CMK (cell line): ENCODE measurements around the gene PDPN.
"Not testable (repeated sequence)": the region's sequence is repeated elsewhere in the genome, so short reads cannot be mapped to it uniquely, and the experiment has no call there.

Source experiments
- DNase-seq: peaks from one replicate; pipeline ENCODE4 v3.0.0-alpha.2; 2010; ENCODE audit warnings: low read depth

PDPN gene, protein sequence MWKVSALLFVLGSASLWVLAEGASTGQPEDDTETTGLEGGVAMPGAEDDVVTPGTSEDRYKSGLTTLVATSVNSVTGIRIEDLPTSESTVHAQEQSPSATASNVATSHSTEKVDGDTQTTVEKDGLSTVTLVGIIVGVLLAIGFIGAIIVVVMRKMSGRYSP

DNA sequence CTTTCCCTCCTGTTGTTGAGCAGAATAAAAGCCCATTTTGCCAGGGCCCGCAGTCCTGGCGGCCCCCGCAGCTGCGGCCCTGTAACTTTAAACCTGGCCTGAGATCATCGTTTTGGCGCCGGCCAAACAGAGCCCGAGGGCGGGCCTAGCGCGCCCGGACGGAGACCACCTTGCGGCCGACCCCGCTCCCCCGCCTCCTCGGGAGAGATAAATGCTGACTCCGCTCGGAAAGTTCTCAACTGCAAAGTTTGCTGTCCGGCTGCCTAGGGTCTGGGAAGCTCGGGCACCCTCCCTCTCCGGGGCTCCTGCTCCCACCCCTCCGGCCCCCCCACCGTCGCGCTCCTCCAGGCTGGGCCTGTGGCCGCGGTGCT lies at the start of gene PDPN:
PDPN (plus strand) TSS at position 238 of the 371 bp plus-strand sequence. CDS start 202 bp downstream, outside the sequence.
- no peak for DNase-seq

DNA sequence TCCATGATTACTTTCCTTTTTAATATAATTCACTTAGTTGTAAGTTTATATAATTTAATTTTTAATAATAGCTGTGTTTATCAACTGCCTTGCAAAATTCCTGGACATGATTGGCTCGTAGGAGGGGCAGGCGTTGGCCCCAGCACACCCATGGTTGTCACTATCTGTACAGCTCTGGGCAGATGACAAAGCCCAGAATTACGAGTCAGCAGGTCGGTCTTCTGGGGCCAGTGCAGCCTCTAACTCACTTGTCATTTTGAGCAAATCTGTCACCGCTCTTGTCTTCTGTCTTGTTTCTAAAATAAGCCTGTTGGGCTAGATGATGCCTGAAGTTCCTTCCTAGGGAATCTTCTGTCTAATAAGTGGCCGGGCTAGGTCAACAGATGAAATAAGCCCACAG lies 48.4 kb upstream of the PDPN start:
- DNase-seq: no peak

DNA sequence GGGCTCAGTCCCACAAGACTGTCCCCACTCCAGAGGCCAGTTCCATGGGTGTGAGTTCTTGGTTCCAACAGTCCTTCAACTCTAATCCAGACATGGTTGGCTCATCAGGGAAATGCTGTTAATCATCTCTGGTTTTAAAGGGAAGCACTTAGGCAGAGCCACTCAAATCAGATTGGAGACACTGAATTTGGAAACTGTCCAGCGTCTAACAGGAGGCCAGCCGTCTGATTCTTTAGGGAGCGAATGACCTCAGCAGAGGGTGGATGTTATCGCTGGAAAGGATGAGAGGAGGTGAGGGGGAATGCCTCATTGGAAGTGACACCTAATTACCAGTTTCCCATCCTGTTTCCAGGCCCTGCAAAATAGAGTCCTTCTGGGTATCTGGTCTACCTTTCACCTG lies 47.1 kb upstream of the PDPN start:
- no peak for DNase-seq

DNA sequence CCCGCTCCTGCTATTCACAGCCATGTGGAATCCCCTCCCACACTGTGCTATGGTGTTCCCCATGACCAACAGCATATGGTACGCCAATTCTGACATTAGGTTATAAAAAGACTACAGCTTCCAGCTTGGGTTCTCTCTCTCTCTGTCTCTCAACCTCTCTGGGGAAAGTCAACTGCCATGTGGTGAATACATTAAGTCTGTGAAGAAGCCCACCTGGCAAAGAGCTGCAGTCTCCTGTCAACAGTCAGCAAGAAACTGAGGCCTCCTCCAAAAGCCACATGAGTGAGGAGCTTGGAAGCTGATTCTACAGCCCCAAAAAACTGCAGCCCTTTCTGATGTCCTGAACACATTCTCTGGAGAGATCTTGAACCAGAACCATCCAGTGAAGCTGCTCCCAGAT lies 44.8 kb upstream of the PDPN start:
- no peak for DNase-seq

DNA sequence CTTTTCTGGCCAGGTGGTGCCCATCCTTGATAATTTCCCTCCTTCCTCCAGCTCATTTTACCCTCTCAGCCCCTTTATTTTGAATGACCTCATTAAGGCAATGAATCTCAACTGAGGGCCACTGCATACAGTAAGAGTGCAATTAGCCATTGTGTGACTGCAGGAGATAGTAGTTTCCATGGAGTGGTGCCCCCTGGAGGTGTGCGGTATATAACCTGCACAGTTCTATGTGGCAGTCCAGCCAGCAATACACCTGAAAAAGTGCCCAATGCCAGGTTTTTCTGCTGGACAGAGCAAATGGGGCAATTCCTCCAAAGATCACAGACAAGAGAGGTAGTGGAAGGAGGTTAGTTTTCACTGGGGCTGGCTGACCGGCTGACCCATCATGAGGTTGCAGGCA lies 43.9 kb upstream of the PDPN start:
- DNase-seq: no peak

DNA sequence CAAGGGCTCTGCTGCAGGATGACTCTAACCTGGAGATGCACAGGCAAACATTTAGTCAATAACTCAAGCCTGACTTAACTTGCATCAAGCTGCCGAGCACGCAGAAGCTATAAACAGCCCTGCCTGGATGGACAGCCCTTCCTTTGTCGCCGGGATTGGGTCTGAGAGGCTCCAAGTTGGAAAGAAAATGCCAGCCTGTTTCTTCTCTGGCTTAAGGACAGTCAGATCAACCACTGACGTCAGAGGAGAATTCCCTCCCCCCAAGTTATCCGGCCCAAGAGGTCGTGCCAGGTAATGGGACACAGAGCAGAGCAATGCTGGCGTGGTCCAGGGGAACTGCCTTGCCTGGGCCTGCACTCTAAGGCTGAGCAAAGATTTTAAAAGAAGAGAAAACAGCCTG lies 42.8 kb upstream of the PDPN start:
- no peak for DNase-seq

DNA sequence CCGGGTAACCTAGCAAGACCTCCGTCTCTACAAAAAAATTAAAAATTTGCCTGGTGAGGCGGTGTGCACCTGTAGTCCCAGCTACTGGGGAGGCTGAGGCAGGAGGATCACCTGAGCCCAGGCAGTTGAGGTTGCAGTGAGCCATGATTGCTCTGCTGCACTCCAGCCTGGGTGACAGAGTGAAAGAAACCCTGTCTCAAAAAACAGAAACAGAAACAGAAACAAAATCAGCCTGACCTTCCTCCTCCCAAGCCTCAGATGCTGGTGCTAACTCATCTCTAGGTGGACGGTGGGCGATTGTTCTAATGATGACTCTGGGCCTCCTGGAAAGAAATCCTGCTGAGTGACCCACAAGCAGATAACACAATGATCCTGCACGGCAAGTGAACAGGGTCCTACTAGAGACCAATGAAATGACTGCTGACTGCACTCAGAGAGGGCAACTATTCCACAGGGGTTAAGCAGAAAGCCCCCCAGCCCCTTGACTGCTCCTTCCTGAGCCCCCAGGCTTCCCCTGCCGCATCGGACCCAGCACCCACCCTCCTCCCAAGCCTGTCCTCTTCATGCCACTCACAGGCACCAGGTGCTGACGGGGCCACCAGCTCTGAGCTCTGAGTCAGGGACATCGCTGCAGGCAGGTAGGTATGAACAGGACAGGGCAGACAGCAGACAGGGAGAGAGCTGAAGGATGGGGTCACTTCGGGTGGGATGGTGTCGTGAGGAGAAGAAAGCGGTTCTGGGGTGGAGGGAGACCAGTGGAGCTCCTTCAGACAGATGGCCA lies 42.0 kb upstream of the PDPN start:
- no peak for DNase-seq

DNA sequence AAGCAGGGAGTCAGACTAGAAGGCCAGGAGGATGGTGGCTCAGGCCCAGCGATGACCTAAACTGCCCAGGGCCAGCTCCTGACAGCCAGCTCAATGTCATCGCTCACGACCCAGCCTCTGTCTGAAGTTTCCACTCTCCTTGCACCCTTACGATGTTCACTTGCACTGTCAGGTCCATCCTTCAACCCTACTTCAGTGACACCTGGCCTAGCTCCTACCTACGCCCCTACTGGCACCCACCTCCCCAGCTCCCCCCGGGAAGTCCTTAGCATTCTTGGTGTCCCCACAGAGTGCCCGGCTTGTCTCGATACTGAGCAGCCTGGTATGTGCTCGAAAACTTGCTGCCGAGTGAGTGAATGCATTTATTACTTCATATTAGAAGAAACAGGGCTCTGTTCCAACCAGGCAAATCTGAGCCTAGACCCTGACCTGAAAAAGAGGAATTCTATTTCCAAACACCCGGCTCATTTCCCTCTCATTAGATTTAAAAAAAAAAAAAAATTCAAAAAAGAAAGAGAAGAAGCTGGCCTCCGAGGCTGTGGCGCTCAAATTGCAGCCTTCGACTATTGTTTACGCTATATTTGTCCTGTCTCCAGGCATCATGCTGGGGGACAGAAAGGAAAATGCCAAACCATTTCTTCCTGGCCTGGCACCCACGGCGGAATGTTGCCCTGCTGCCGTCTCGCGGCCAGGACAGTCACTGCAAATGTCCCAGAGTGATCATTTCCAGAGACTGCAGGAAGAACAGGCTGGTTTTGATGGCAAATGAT lies 40.0 kb upstream of the PDPN start:
- DNase-seq: no peak

DNA sequence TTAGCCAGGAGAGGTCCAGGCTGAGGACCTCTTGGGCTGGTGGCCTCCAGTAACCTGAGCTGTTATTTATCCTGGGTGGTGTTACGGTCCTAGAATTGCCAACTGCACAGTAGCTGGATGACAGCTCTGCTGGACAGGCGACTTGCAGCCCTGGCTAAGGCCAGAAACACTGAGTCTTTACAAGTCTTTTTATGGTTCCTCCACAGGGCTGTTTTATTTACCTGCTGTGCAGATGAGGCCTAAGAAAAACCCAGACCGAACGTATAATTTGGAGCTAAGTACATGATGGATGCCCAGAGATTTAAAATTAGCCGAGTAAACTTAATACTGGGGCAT lies 39.4 kb upstream of the PDPN start:
- no peak for DNase-seq

DNA sequence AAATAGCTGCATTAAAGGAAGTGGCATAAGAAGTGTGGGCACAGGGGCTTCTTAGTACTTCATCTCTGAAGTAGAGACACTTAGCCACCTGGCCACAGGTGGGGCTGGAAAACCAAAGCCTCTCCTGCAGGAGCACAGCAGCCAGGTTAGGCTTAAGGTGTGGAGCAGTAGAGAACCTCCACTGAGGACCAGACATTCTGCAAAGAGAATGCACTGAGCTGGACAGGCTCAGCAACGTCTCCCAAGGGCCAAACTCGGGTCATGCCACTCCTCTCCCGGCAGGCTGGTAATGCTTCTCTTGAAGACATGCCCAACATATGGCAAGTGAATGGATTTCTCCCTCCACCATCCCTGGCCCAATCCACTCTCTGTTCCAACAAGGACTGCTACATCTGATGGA lies 36.8 kb upstream of the PDPN start:
- no peak for DNase-seq

DNA sequence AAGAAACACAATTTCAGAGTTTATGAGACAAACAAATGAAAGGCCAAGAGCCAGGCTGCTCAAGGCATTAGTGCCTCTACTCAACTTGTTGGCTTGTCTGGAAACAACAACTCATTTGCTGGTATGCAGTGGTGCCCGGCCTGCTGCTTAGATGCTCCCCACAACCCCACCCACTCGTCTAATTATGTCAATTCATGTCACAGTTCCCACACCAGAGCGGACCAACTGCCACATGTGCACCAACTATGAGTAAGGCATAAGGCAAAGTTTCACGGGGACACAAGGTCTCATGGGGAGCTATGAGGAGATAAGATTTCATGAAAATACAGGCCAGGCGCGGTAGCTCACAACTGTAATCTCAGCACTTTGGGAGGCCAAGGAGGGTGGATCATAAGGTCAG lies 35.4 kb upstream of the PDPN start:
- DNase-seq: no peak

DNA sequence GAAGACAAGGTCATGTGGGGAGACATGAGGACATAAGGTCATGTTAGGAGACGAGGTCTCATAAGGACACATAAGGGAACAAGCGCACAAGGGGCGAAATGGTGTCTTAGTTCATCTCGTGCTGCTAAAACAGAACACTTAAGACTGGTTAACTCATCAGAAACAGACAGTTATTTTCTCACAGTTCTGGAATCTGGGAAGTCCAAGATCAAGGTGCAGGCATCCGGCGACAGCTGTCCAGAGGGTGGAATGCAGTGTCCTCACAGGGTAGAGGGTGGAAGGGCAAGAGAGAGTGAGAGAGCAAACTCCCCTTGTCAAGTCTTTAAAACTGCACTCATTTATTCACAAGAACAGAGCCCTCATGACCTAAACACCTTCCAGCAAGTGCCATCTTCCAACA lies 34.6 kb upstream of the PDPN start:
- DNase-seq: no peak

DNA sequence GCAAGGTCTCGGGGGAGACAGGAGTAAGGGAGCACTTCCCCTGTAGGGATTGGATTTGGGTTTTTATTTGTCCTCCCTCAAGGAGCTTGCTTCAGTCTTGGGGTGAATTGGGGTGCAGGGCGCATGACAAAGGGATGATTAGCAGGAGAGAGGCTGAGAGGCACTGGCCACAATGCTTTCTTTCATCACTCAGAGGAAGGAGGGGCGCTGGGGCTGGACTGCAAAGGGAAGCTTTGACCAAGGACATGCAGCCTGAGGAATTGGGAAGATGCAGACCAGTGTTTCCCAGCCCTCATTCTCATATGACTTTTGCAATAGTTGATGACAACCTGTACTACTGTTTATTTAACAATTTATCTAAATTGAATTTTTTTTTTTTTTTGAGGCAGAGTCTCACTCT lies 34.1 kb upstream of the PDPN start:
- no peak for DNase-seq

DNA sequence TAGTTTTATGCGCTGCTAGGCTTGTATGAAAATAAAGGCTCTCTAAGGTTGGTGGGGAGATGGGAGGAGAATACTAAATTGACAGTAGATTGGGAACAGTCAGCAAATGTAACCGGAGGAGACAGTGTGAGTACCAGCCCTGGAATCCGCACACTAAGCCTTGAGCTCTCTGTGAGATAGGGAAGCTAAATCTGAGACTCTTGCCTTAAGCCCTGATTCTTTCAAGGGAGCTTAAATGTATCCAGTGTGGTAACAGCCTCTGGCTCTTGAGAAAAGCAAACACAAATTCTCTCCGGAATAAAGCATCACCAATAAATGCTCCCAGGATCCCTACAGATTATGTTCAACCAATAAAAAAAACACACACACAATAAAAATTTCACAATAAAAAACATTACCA lies 33.0 kb upstream of the PDPN start:
- no peak for DNase-seq

DNA sequence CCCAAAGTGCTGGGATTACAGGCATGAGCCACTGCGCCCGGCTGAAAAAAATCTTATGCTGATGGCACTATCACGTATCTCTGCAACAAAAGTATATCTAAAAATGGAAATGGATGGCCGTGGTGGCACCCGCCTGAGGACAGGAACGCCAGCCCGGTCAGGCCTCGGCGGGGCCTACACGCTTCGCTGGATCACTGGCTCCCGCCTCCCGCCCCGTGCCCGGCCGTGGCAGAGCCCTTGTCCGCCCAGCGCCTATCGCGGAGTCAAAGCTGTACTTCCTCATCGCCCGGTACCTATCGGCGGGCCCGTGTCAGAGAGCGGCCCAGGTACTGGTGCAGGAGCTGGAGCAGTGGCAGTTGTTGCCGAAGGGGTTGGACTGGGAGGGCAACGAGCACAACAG lies 28.8 kb upstream of the PDPN start:
- DNase-seq: no peak

DNA sequence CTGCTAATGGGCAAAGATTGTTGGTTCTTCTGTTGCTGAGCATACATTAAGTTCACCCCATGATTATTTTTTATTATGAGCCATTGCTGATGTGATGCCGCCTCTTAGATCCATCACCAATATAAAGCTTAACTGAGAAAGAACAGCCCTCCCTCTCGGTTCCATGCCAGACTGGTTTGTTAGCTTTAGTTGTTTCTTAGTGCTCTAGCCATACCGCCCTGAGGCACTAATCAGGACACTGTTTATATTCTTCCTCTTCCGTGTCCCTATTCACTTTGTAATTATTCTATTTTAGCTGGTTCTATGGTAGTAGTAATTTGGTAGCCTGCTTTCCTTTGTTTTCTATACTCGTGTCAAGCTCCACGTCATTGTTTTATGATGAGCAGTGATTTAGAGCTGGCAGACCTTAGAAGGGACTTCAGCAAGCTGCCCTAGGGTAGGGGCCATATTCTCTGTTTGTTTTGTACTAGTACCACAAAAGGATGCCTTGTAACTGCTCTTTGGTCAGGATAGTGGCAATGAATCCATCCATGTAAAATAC lies 27.3 kb upstream of the PDPN start:
- DNase-seq: no peak

DNA sequence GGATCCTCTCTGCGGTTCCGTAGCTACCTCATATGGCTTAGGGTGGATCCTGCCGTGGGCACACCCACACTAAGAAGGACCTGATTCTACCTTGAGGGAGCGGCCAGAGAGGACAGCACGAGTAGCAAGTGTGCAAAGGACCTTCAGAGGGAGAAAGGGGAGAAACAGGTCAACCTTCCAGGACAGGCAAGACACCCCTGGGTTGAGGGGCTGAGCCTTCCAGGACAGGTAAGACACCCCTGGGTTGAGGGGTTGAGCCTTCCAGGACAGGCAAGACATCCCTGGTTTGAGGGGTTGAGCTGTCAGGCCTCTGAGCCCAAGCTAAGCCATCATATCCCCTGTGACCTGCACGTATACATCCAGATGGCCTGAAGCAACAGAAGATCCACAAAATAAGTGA lies 23.1 kb upstream of the PDPN start:
- no peak for DNase-seq

DNA sequence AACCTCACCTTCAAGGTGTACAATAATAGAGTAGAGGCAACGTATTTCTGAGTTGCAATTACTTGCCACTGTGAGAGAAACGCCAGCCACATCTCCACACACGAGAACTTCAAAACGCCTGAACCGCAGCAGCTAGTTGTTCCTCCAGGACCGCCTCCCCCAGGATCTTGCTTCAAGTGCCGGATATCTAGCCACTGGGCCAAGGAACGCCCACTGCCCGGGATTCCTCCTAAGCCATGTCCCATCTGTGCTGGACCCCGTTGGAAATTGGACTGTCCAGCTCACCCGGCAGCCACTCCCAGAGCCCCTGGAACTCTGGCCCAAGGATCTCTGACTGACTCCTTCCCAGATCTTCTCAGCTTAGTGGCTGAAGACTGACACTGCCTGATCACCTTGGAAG lies 20.7 kb upstream of the PDPN start:
- DNase-seq: not testable (repeated sequence)

DNA sequence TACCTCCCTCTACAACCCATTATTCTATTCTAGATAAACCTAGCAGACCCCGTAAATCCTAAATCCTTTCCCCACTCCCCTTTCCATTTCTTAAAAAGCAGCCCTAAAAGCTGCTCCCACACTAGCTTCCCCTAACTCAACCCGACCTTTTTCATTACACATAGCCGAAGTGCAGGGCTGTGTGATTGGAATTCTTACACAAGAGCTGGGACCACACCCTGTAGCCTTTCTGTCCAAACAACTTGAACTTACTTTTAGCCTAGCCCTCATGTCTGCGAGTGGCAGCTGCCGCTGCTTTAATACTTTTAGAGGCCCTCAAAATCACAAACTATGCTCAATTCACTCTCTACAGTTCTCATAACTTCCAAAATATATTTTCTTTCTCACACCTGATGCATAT lies 19.6 kb upstream of the PDPN start:
- no peak for DNase-seq

DNA sequence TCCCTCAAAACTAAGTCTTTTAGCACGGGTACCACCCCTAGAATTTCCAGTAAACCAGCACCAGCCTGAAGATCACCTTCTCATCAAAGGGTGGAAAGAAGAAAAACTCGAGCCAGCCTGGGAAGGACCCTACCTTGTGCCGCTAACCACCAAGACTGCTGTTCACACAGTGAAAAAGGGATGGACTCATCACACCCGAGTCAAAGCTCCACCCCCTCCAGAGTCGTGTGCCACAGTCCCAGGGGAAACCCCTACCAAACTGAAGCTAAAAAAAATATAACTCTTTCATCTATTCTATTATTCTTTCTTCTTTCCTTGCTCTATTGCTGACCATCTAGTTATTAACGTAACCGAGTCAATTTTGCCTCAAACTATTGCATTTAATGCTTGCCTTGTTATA lies 13.2 kb upstream of the PDPN start:
- DNase-seq: not testable (repeated sequence)

DNA sequence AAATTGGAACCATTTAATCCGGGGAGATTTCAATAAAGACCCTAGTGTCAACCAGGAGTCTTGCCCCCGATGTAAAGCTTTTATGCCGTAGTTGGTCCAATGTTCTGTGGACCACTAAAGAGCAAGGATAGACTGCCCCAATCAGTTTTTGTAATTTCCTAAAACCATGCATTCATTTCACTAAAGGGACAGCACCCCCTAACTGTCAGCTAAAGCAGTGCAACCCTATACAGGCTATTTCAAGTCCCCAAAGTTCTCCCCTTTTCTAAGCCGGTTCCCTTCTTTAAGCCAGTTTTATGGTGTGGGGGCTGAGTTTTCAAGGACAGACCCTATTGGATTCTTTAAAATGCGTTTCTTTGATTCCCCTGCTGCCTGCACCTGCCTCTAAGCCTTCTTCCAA lies 12.7 kb upstream of the PDPN start:
- DNase-seq: no peak

DNA sequence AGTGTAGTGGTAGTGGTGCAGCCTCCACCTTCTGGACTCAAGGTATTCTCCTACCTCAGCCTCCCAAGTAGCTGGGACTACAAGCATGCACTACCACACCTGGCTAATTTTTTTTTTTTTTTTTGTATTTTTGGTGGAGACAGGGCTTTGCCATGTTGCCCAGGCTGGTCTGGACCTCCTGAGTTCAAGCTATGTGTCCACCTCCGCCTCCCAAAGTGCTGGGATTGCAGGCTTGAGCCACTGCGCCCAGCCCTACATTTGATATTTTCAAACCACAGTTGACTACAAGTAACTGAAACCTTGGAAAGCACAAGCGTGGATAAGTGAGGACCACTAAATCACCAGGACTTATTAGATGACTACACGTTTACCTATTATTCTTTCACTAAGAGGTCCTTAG lies 10.0 kb upstream of the PDPN start:
- DNase-seq: no peak

DNA sequence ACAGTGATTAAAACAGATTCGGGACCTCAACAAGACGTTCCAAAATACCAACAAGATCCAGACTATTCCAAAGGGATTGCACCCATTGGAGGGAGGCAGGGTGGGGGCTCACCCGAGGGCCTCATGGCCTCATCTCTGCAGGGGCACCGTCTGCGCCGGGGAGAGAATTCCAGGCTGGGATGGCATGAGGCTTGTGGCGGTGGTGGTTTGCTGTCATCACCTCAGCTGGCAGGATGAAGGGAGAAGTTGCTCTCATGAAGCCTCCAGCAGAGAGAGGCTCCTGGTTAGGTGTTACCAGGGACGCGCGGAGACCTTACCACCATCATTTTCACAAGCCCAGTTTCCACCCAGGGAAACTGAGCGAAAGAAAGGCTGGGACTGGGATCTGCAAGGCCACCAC lies 6.7 kb upstream of the PDPN start:
- no peak for DNase-seq
